Heart left ventricle (tissue), 16 donors: ENCODE measurements around the gene TRIM40. TPM values are rescaled to one million over a fixed set of nuclear protein-coding genes. Genes with fewer than 3 reads are reported as not detected.
"Not testable (repeated sequence)": the region's sequence is repeated elsewhere in the genome, so short reads cannot be mapped to it uniquely, and the experiment has no call there.

Experiments
- ATAC-seq, 4 donors: fragments of 200-7000 bp; cut with Tn5 transposase; one replicate each; pipeline ENCODE4 v1.9.1; 2020 to 2022; ENCODE audit warnings: moderate library complexity in 4 of 4, mild to moderate bottlenecking in 3 of 4, moderate number of reproducible peaks in 1 of 4
- DNase-seq, 5 donors: peaks; one replicate each; pipeline ENCODE4 v3.0.0-alpha.2; 2020
- H3K27ac ChIP-seq, 12 donors: fragments of 200-600 bp; sonication (generic) in 4 of 12; one replicate each; pipeline versions ENCODE4 v1.5.0 to v1.8.0; 2016 to 2022; ENCODE audit warnings: mild to moderate bottlenecking in 2 of 12
- H3K27me3 ChIP-seq, 9 donors: fragments of 200-600 bp; sonication (generic) in 2 of 9; one replicate each; pipeline versions ENCODE4 v1.5.1 to v1.8.0; 2016 to 2022; ENCODE audit warnings: mild to moderate bottlenecking in 3 of 9
- H3K36me3 ChIP-seq, 9 donors: fragments of 200-600 bp; sonication (generic) in 2 of 9; one replicate each; pipeline versions ENCODE4 v1.5.0 to v1.8.0; 2018 to 2022; ENCODE audit warnings: mild to moderate bottlenecking in 2 of 9
- H3K4me1 ChIP-seq, 12 donors: fragments of 200-600 bp; sonication (generic) in 4 of 12; one replicate each; pipeline versions ENCODE4 v1.5.0 to v1.8.0; 2016 to 2022; ENCODE audit warnings: mild to moderate bottlenecking in 3 of 12
- H3K4me3 ChIP-seq, 12 donors: fragments of 200-600 bp; sonication (generic) in 4 of 12; one replicate each; pipeline versions ENCODE4 v1.5.0 to v1.8.0; 2017 to 2022; ENCODE audit warnings: mild to moderate bottlenecking in 9 of 12, moderate library complexity in 4 of 12
- H3K9me3 ChIP-seq, 12 donors: fragments of 200-600 bp; sonication (generic) in 4 of 12; one replicate each; pipeline versions ENCODE4 v1.5.0 to v1.8.0; 2016 to 2022; ENCODE audit warnings: mild to moderate bottlenecking in 1 of 12
- POLR2A ChIP-seq, 2 donors: fragments of 450-650 bp; IDR thresholded peaks; one replicate each; pipeline ENCODE4 v1.6.1; 2017; ENCODE audit warnings: antibody characterized with exemption in 2 of 2, mild to moderate bottlenecking in 2 of 2, moderate library complexity in 2 of 2
- WGBS, 4 donors: extraction: QIAGEN DNeasy Blood & Tissue Kit in 2 of 4; methylation state at CpG; one replicate each; pipeline versions ENCODE4 v1.1.5 to v1.1.7; 2013 to 2018; 5-methylcytosine and 5-hydroxymethylcytosine counted together
- intact Hi-C, 10 donors: fragments of 100-400 bp; cut with DNase I; formaldehyde crosslinking; loops; one replicate each; pipeline versions ENCODE4 v1.11.1 to v1.14.2; 2022
- polyA plus RNA-seq, 2 donors: library from polyadenylated mRNA; stranded (reverse); fragments of 200-250 nt; gene quantifications; one replicate each; pipeline ENCODE4 v1.2.3, GENCODE V29; 2013
- total RNA-seq, 9 donors: library from RNA; depleted of rRNA in 2 of 9; stranded (reverse); fragments of >200 nt in 2 of 9; fragmentation: NEBNext Ultra II Directional in 3 of 9; extraction: Animal tissue kit (Norgen Biotek cat#: 25700) in 3 of 9; gene quantifications; one replicate each; pipeline versions ENCODE4 v1.1.0 to v1.2.4, GENCODE V29; 2016 to 2023
- TF ChIP-seq, protein P1 (sequence below), 12 donors: fragments of 200-600 bp; sonication (generic) in 4 of 12; IDR thresholded peaks; one replicate each; pipeline versions ENCODE4 v1.5.0 to v1.8.0; 2018 to 2022; ENCODE audit warnings: antibody characterized with exemption in 12 of 12, mild to moderate bottlenecking in 5 of 12
- donor health status: ischemic (EF 13 %, LVEDD 7.1; RV severe dilation, severe dysfunction).
- donor health status: healthy with polysubstance abuse.
- donor health status: DM: no; HTN: yes; CAD: no.
- donor health status: DM: no; HTN: no; CAD: no.
- donor health status: ischemic (EF 25% LVEDD 6.9; RV normal size, moderate dysfunction).
- donor health status: ischemic (EF 25% LVEDD 5.7; RV mildly dilated, moderate dysfunction).
- donor health status: healthy.
- donor health status: DM: yes; HTN: yes; CAD: no.
- donor health status: ischemic (EF 35%, LVEDD 5.7; RV mildly dilated, moderate dysfunction).
- donor health status: nonischemic (EF 11% LVEDD 7.7; RV severe dilation, severe dysfunction).
- donor health status: DM: yes; HTN: yes; CAD: no.
- donor health status: PGD.
- donor health status: ischemic (EF 29% LVEDD 5.4; RV normal size, mild dysfunction).
- donor health status: nonischemic (EF 23%, LVEDD 6.1; RV moderate dilation, normal function).

The TRIM40 gene
- total and polyA plus RNA-seq, 11 donors = not detected

DNA sequence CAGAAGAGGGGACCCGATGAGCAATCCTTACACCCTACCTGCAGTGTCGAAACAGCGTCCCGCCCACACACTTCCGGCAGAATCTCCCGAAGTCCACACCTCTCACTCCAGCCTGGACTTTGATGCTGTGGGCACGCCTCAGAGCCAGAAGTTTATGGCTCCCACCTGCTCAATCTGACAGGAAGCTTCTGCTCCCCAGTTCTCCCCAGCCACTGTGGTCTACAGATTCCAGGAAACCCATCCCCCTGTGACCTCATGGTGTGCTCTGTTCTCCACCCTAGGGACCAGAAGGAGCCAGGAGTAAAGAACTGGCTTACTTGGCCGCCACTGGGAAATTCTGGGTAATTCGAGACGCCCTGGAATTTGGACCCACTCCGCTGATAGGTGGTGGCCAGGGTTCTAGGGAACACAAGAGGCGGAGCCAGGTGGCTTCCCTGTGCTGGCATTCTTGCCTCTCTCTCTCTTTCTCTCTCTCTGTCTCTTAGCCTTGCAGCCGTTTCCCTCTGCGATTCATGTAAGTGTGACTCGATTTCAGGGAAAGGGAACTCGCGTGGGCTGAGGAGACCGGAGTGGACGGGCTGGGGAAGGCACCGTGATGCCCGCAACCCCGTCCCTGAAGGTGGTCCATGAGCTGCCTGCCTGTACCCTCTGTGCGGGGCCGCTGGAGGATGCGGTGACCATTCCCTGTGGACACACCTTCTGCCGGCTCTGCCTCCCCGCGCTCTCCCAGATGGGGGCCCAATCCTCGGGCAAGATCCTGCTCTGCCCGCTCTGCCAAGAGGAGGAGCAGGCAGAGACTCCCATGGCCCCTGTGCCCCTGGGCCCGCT is 27.4 kb downstream of the TRIM40 start, which contains the start of gene TRIM15:
Gene TRIM15, plus strand, starts transcription at position 457 of the 828 bp plus-strand sequence. Its CDS starts 139 bp downstream, at position 596.
- Histone ChIP-seq H3K9me3 (no peaks in the 10 kb centered on the region), H3K36me3 (no peaks in the 10 kb centered on the region), H3K4me3 (no peak within 1 kb of the TSS), H3K27me3 (peaks cover 0 to 30% (median 7%) of the 10 kb centered on the region in 9 donors), H3K4me1 (no peaks in the 10 kb centered on the region), H3K27ac (no peak within 1 kb of the TSS)
- intact Hi-C loops = no loop called here
- TF ChIP-seq, protein P1, sequence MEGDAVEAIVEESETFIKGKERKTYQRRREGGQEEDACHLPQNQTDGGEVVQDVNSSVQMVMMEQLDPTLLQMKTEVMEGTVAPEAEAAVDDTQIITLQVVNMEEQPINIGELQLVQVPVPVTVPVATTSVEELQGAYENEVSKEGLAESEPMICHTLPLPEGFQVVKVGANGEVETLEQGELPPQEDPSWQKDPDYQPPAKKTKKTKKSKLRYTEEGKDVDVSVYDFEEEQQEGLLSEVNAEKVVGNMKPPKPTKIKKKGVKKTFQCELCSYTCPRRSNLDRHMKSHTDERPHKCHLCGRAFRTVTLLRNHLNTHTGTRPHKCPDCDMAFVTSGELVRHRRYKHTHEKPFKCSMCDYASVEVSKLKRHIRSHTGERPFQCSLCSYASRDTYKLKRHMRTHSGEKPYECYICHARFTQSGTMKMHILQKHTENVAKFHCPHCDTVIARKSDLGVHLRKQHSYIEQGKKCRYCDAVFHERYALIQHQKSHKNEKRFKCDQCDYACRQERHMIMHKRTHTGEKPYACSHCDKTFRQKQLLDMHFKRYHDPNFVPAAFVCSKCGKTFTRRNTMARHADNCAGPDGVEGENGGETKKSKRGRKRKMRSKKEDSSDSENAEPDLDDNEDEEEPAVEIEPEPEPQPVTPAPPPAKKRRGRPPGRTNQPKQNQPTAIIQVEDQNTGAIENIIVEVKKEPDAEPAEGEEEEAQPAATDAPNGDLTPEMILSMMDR (IDR thresholded peaks at IDR 0.05) = no peak
- no peak for TF ChIP-seq POLR2A (IDR thresholded peaks at IDR 0.05)
- peak in 1 of 4 donors; percentile 12 for ATAC-seq
- 74 to 78% (median 76%) methylated on average over 23 to 31 of the region's 31 CpGs for WGBS, 4 donors
- DNase-seq = no peak

DNA sequence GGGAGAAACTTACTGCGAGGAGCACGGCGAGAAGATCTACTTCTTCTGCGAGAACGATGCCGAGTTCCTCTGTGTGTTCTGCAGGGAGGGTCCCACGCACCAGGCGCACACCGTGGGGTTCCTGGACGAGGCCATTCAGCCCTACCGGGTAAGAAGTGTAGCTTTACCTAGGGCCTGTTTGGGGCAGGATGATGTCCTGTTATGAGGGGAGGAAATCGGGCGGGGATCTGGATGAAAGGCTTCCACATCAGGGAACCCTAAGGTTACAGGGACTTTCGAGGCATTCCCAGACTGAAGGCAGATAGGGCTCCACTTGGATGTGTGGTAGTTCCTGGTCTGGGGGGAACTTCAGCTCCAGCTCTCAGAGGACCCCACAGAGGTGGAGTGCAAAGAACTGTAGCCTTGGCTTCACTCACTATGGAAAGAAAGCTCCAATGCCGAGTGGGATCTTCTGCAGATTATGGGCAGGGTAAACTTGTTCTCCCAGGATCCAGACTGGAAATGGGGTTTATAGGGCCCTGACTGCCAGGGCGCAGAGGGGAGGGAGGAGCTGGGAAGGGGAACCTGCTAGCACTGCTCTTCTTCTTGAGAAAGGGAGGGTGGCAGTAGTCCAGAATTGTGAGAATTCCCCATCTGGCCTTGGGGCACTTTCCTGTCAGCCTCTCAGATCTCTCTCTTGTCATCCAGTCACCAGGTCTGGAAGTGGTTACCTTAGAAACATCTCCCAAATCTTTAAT is 28.1 kb downstream of the TRIM40 start:
- Histone ChIP-seq H3K27me3 (peaks cover 0 to 35% (median 9%) of the 10 kb centered on the region in 9 donors), H3K27ac (no peak overlapping the region), H3K4me1 (no peaks in the 10 kb centered on the region), H3K9me3 (no peaks in the 10 kb centered on the region), H3K4me3 (no peak overlapping the region), H3K36me3 (no peaks in the 10 kb centered on the region)
- TF ChIP-seq POLR2A (IDR thresholded peaks at IDR 0.05) = no peak
- TF ChIP-seq, protein P1 (IDR thresholded peaks at IDR 0.05) = no peak
- DNase-seq (no peak), ATAC-seq (no peak)
- WGBS, 4 donors = 85 to 92% (median 88%) methylated on average over 16 of the region's 16 CpGs
- intact Hi-C loops = no loop called here

DNA sequence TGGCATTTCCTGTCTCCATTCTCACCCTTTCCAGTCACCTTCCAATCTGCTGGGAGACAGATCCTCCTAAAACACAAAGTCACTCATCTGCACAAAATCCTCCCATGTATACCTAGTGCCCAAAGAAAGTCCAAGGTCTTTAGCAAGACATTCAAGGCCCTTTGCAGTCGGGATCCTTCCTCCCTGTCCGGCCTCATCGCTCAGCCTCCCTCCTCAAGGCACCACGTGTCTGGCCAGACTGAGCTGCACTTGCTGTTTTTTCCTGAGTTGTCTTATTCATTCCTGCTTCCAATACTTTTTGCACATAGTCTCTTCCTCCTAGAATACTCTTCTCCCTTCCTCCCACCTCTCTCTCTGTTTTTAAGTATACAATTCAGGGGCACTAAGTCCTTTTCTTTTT is 28.8 kb downstream of the TRIM40 start:
- intact Hi-C loops = no loop called here
- TF ChIP-seq POLR2A (IDR thresholded peaks at IDR 0.05) = no peak
- TF ChIP-seq, protein P1 (IDR thresholded peaks at IDR 0.05) = no peak
- ATAC-seq = no peak
- Histone ChIP-seq H3K4me3 (no peak overlapping the region), H3K9me3 (no peaks in the 10 kb centered on the region), H3K27ac (no peak overlapping the region), H3K4me1 (no peaks in the 10 kb centered on the region), H3K36me3 (no peaks in the 10 kb centered on the region), H3K27me3 (peaks cover 0 to 41% (median 9%) of the 10 kb centered on the region in 9 donors)
- 78 to 79% (median 78%) methylated on average over 4 of the region's 4 CpGs for WGBS, 4 donors
- no peak for DNase-seq

DNA sequence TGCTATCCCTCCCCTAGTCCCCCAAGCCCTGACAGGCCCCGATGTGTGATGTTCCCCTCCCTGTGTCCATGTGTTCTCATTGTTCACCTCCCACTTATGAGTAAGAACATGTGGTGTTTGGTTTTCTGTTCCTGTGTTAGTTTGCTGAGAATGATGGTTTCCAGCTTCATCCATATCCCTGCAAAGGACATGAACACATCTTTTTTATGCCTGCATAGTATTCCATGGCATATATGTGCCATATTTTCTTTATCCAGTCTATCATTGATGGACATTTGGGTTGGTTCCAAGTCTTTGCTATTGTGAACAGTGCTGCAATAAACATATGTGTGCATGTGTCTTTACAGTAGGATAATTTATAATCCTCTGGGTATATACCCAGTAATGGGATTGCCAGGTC is 29.3 kb downstream of the TRIM40 start:
- H3K36me3 ChIP-seq, intact Hi-C loops, H3K27ac ChIP-seq, H3K9me3 ChIP-seq, ATAC-seq, H3K4me1 ChIP-seq, H3K4me3 ChIP-seq, DNase-seq: not testable (repeated sequence)
- 86 to 95% (median 90%) methylated on average over 1 of the region's 1 CpG for WGBS, 4 donors
- H3K27me3 ChIP-seq = peaks cover 0 to 46% (median 10%) of the 10 kb centered on the region in 9 donors
